Measurements from ENCODE around the gene TUBD1.
A peak's percentile ranks its signal among the peaks of the same experiment; 100 is the strongest.
"Not testable (repeated sequence)": the region's sequence is repeated elsewhere in the genome, so short reads cannot be mapped to it uniquely, and the experiment has no call there.

Gene TUBD1

GRCh38 chr17:59853168-59853918, 39.4 kb downstream of the TUBD1 start:
- peak; percentile 31 for DNase-seq (ENCODE audit: extremely low read depth, low read depth)
- peak; percentile 10 for TF ChIP-seq CTCF (IDR thresholded peaks at IDR 0.05; ENCODE audit: low read depth, low read length)

- not testable (repeated sequence) for DNase-seq (ENCODE audit: extremely low read depth, low read depth)
Observed at GRCh38 chr17:59852847-59853167, 39.9 kb downstream of the TUBD1 start.

- DNase-seq (ENCODE audit: extremely low read depth, low read depth), result peak; percentile 84
- no peak for TF ChIP-seq CTCF (IDR thresholded peaks at IDR 0.05; ENCODE audit: low read depth, low read length)
Observed at GRCh38 chr17:59851439-59852375, 41.0 kb downstream of the TUBD1 start.

GRCh38 chr17:59850311-59850710, 42.4 kb downstream of the TUBD1 start:
- not testable (repeated sequence) for DNase-seq (ENCODE audit: extremely low read depth, low read depth)

GRCh38 chr17:59848778-59849177, 44.0 kb downstream of the TUBD1 start:
- DNase-seq (ENCODE audit: extremely low read depth, low read depth), result peak; percentile 63
- TF ChIP-seq CTCF (IDR thresholded peaks at IDR 0.05; ENCODE audit: low read depth, low read length), result no peak

- no peak for DNase-seq (ENCODE audit: extremely low read depth, low read depth)
- TF ChIP-seq CTCF (IDR thresholded peaks at IDR 0.05; ENCODE audit: low read depth, low read length), result no peak
Observed at GRCh38 chr17:59848385-59848668, 44.4 kb downstream of the TUBD1 start.

- peak; percentile 70 for DNase-seq (ENCODE audit: extremely low read depth, low read depth)
- TF ChIP-seq CTCF (IDR thresholded peaks at IDR 0.05; ENCODE audit: low read depth, low read length), result no peak
Observed at GRCh38 chr17:59846394-59847165, 46.2 kb downstream of the TUBD1 start.

Data from AG09319 (cell line).